DND-41 (cell line): ENCODE results near the gene CD7.

Experiments used
- CTCF ChIP-seq: IDR thresholded peaks from 2 replicates; pipeline ENCODE4 v1.5.1; 2012; ENCODE audit warnings: borderline replicate concordance, low read length, moderate library complexity, mild to moderate bottlenecking; ENCODE audit not compliant: poor library complexity, severe bottlenecking; ENCODE audit errors: extremely low read depth
- EZH2 ChIP-seq: IDR thresholded peaks from 3 replicates; pipeline ENCODE4 v1.6.1; 2012; ENCODE audit warnings: borderline replicate concordance, low read depth, mild to moderate bottlenecking, moderate library complexity, low read length, inconsistent platforms; ENCODE audit not compliant: severe bottlenecking

GRCh38 chr17:82319619-82320062 is 2.2 kb upstream of the CD7 start:
- TF ChIP-seq CTCF: no peak
- no peak for TF ChIP-seq EZH2
